GM12878 (cell line): ENCODE measurements around the gene ADGRD1. TPM values are rescaled to one million over a fixed set of nuclear protein-coding genes. Genes with fewer than 3 reads are reported as not detected.

Experiments
- ATAC-seq: fragments of 200-7000 bp; cut with Tn5 transposase; 3 replicates; pipeline ENCODE4 v1.9.1; 2020; ENCODE audit warnings: mild to moderate bottlenecking, moderate library complexity
- BruUV-seq: library from RNA; stranded (reverse); fragments of 400-500 nt; replicated peaks from 2 replicates; lab custom pipeline; 2021; lab: Mats Ljungman, UMichigan
- CTCF ChIA-PET: fragments of 300-600 bp; sonication (Branson Sonifier 250); formaldehyde crosslinking; extraction: SDS; loops from one replicate; lab custom pipeline; 2021; ENCODE audit warnings: inconsistent platforms; lab: Yijun Ruan, JAX
- POLR2A ChIA-PET: fragments of 350-600 bp; formaldehyde crosslinking; extraction: SDS; loops from one replicate; lab custom pipeline; 2021; ENCODE audit warnings: inconsistent platforms; lab: Charles Lee
- RAD21 ChIA-PET: fragments of 300-600 bp; sonication (Branson Sonifier 250); formaldehyde crosslinking; loops from one replicate; lab custom pipeline; 2023; ENCODE audit warnings: antibody characterized with exemption; ENCODE audit not compliant: unreplicated experiment; lab: Charles Lee
- SMC1A ChIA-PET: fragments of 300-600 bp; sonication (Branson Sonifier 250); formaldehyde crosslinking; loops from one replicate; lab custom pipeline; 2023; ENCODE audit not compliant: unreplicated experiment, uncharacterized antibody; lab: Charles Lee
- DNase-seq: peaks from one replicate; pipeline ENCODE4 v3.0.0-alpha.2; 2011; ENCODE audit warnings: low read depth, low spot score
- FAIRE-seq: peaks from 3 replicates; lab custom pipeline; 2011; peaks lifted over from hg19 to GRCh38; lab: Jason Lieb, UNC
- H2AFZ ChIP-seq: 2 replicates; pipeline ENCODE4 v1.6.0; 2011; ENCODE audit warnings: low read depth, low read length, control low read depth; ENCODE audit not compliant: control insufficient read depth
- H3K27ac ChIP-seq: 2 replicates; pipeline ENCODE4 v1.5.1; 2011; ENCODE audit warnings: control low read depth; ENCODE audit not compliant: control insufficient read depth, insufficient read depth
- H3K27me3 ChIP-seq, 2 experiments: replicated peaks in 1 of 2; 2 replicates each; pipeline versions ENCODE4 v1.6.0 to v1.6.1; 2011; ENCODE audit warnings: low read length in 1 of 2; ENCODE audit not compliant: control insufficient read depth in 2 of 2, insufficient read depth in 2 of 2
- H3K36me3 ChIP-seq, 2 experiments: 2 replicates each; pipeline ENCODE4 v1.5.1; 2011; ENCODE audit warnings: low read length in 1 of 2; ENCODE audit not compliant: control insufficient read depth in 2 of 2, insufficient read depth in 2 of 2
- H3K4me1 ChIP-seq: 2 replicates; pipeline ENCODE4 v1.6.1; 2011; ENCODE audit warnings: mild to moderate bottlenecking, low read length, moderate library complexity, mixed read lengths; ENCODE audit not compliant: control insufficient read depth, insufficient read depth
- H3K4me2 ChIP-seq: 2 replicates; pipeline ENCODE4 v1.6.0; 2011; ENCODE audit warnings: control low read depth; ENCODE audit not compliant: control insufficient read depth, insufficient read depth
- H3K4me3 ChIP-seq: fragments of 200-600 bp; sonication (generic); 2 replicates; pipeline ENCODE4 v1.5.1; 2016
- H3K79me2 ChIP-seq: 2 replicates; pipeline ENCODE4 v1.6.0; 2011; ENCODE audit warnings: low read length; ENCODE audit not compliant: control insufficient read depth, insufficient read depth
- H3K9ac ChIP-seq: 2 replicates; pipeline ENCODE4 v1.8.0; 2011; ENCODE audit warnings: low read length, control low read depth, mixed read lengths; ENCODE audit not compliant: control insufficient read depth, insufficient read depth
- H3K9me3 ChIP-seq: replicated peaks from 3 replicates; pipeline ENCODE4 v1.5.1; 2011; ENCODE audit warnings: mild to moderate bottlenecking, low read length; ENCODE audit not compliant: control insufficient read depth, insufficient read depth
- H4K20me1 ChIP-seq: 2 replicates; pipeline ENCODE4 v1.6.0; 2011; ENCODE audit not compliant: control insufficient read depth, insufficient read depth
- BCLAF1 ChIP-seq: fragments of 450-650 bp; IDR thresholded peaks from 2 replicates; pipeline ENCODE4 v1.6.1; 2017; ENCODE audit warnings: antibody characterized with exemption, mild to moderate bottlenecking, moderate library complexity
- E2F4 ChIP-seq: IDR thresholded peaks from 2 replicates; pipeline ENCODE4 v1.6.1; 2012; ENCODE audit warnings: low read depth, low read length, improper control_type of control experiment
- MTA3 ChIP-seq: IDR thresholded peaks from 2 replicates; pipeline ENCODE4 v1.6.1; 2012; ENCODE audit warnings: low read length, inconsistent platforms, borderline replicate concordance
- NR2C1 ChIP-seq: fragments of 450-650 bp; IDR thresholded peaks from 2 replicates; pipeline ENCODE4 v1.6.1; 2017; ENCODE audit warnings: antibody characterized with exemption, mild to moderate bottlenecking, moderate library complexity
- POU2F2 ChIP-seq: IDR thresholded peaks from 3 replicates; pipeline ENCODE4 v1.6.1; 2011; ENCODE audit warnings: low read depth, mild to moderate bottlenecking, low read length, borderline replicate concordance
- RBBP5 ChIP-seq: fragments of 200-600 bp; sonication (generic); conservative IDR thresholded peaks from 2 replicates; pipeline ENCODE4 v1.6.1; 2016
- RFX5 ChIP-seq: IDR thresholded peaks from 2 replicates; pipeline ENCODE4 v1.6.1; 2011; ENCODE audit warnings: low read depth, low read length, improper control_type of control experiment
- STAT3 ChIP-seq: IDR thresholded peaks from 2 replicates; pipeline ENCODE4 v1.6.1; 2011; ENCODE audit warnings: low read depth, low read length, improper control_type of control experiment
- ZBTB4 ChIP-seq: fragments of 450-650 bp; formaldehyde crosslinking; IDR thresholded peaks from 2 replicates; pipeline ENCODE4 v1.4.0; 2022; ENCODE audit warnings: mild to moderate bottlenecking, moderate library complexity
- WGBS: methylation state at CpG from one replicate; pipeline ENCODE4 v1.1.6; 2016; ENCODE audit warnings: low lambda C conversion rate; ENCODE audit not compliant: insufficient replicate concordance, insufficient coverage; ENCODE audit errors: missing lambda C conversion rate; 5-methylcytosine and 5-hydroxymethylcytosine counted together
- in situ Hi-C: fragments of 300-500 bp; cut with MboI; formaldehyde crosslinking; loops from 9 replicates; pipeline ENCODE4 v1.14.3; 2018; ENCODE audit warnings: mixed read lengths
- intact Hi-C: fragments of 100-400 bp; cut with micrococcal nuclease; formaldehyde crosslinking; loops from one replicate; pipeline ENCODE4 v1.14.2; 2022; ENCODE audit not compliant: unreplicated experiment
- polyA plus RNA-seq, 11 experiments: library from polyadenylated mRNA; depleted of rRNA in 4 of 11; unstranded in 6 of 11; stranded (reverse) in 5 of 11; fragments of >200 nt; fragmentation: Nextera tagmentation in 4 of 11; fragmentation: Illumina TruSeq in 1 of 11; extraction: Ambion mirVana in 4 of 11; extraction: Trizol in 1 of 11; gene quantifications; 1 replicate in 1 of 11; 2 replicates in 10 of 11; pipeline versions ENCODE4 v1.2.1 to v1.2.3, GENCODE V29; 2011 to 2016; ENCODE audit warnings: inconsistent platforms in 2 of 11, missing spikeins in 2 of 11, low read depth in 1 of 11
- total RNA-seq, 4 experiments: library from RNA; depleted of rRNA in 3 of 4; stranded (reverse); fragments of >200 nt in 3 of 4; fragmentation: Illumina TruSeq in 1 of 4; extraction: Trizol in 1 of 4; gene quantifications; 2 replicates each; pipeline versions ENCODE4 v1.2.1 to v1.2.3, GENCODE V29; 2013 to 2021

ADGRD1 gene
- total and polyA plus RNA-seq, 10 of the 15 experiments (the other 5 are each of a cell fraction or from before 2014, with no cell fraction given) = 0.15 to 12.7 (median 1.2) TPM

GRCh38 chr12:130989391-130989790 lies 35.7 kb downstream of the ADGRD1 start:
- Histone ChIP-seq H3K4me1 (peaks cover 8% of the 10 kb centered on the region), H4K20me1 (no peaks in the 10 kb centered on the region), H3K4me2 (no peak overlapping the region), H3K36me3 (no peaks in the 10 kb centered on the region), H3K27me3 (no peaks in the 10 kb centered on the region), H2AFZ (no peak overlapping the region), H3K9me3 (no peaks in the 10 kb centered on the region), H3K9ac (no peak overlapping the region), H3K79me2 (no peaks in the 10 kb centered on the region), H3K27ac (no peak overlapping the region), H3K4me3 (no peak overlapping the region)
- CTCF ChIA-PET = no interaction called here
- intact Hi-C loops (no loop called here), in situ Hi-C loops (no loop called here)
- POLR2A ChIA-PET = no interaction called here
- no peak for ATAC-seq
- 92% methylated on average over 8 of the region's 8 CpGs for WGBS
- FAIRE-seq = no peak
- no TSS peak for BruUV-seq
- RAD21 ChIA-PET = no interaction called here
- TF ChIP-seq POU2F2 (no peak), E2F4 (no peak), RBBP5 (no peak), NR2C1 (no peak), BCLAF1 (no peak), ZBTB4 (CRISPR knock-in tag) (no peak), STAT3 (no peak), RFX5 (no peak), MTA3 (no peak)
- SMC1A ChIA-PET = no interaction called here
- no peak for DNase-seq
